Peyer's patch (tissue), 4 donors: Measurements from ENCODE around the gene COL13A1. TPM values are rescaled to one million over a fixed set of nuclear protein-coding genes. Genes with fewer than 3 reads are reported as not detected.

Experiments used
- DNase-seq, 3 donors: peaks; one replicate each; pipeline ENCODE4 v3.0.0-alpha.2; 2017 to 2019
- H3K27ac ChIP-seq, 4 donors: fragments of 200-600 bp; sonication (generic); one replicate each; pipeline ENCODE4 v1.5.1; 2016 to 2019
- H3K27me3 ChIP-seq, 2 donors: fragments of 200-600 bp; sonication (generic); one replicate each; pipeline ENCODE4 v1.5.1; 2019
- H3K36me3 ChIP-seq, 3 donors: fragments of 200-600 bp; sonication (generic); one replicate each; pipeline ENCODE4 v1.5.1; 2016 to 2019
- H3K4me1 ChIP-seq, 4 donors: fragments of 200-600 bp; sonication (generic); one replicate each; pipeline ENCODE4 v1.5.1; 2016 to 2019
- H3K4me3 ChIP-seq, 4 donors: fragments of 200-600 bp; sonication (generic); 1 replicate in 3 of 4; 2 replicates in 1 of 4; pipeline ENCODE4 v1.5.1; 2016 to 2019; ENCODE audit warnings: mild to moderate bottlenecking in 1 of 4
- H3K9me3 ChIP-seq, 4 donors: fragments of 200-600 bp; sonication (generic); one replicate each; pipeline ENCODE4 v1.5.1; 2016 to 2019; ENCODE audit warnings: mild to moderate bottlenecking in 1 of 4
- POLR2A ChIP-seq, 2 donors: fragments of 450-650 bp; IDR thresholded peaks; one replicate each; pipeline ENCODE4 v1.5.1; 2017; ENCODE audit warnings: antibody characterized with exemption in 2 of 2, mild to moderate bottlenecking in 2 of 2, moderate library complexity in 2 of 2
- total RNA-seq, 4 donors: library from RNA; depleted of rRNA; stranded (reverse); fragments of >200 nt; gene quantifications; one replicate each; pipeline ENCODE4 v1.1.0, GENCODE V29; 2016
- TF ChIP-seq, protein P1 (sequence below), 6 experiments: fragments of 450-650 bp in 4 of 6; fragments of 200-600 bp in 2 of 6; sonication (generic) in 1 of 6; IDR thresholded peaks; one replicate each; pipeline ENCODE4 v1.5.1; 2017 to 2019; ENCODE audit warnings: antibody characterized with exemption in 6 of 6, mild to moderate bottlenecking in 3 of 6, moderate library complexity in 1 of 6

Gene COL13A1
- total RNA-seq, 4 donors from 2014 or later: 0.94 to 6.6 (median 3.9) TPM; not detected in 1

DNA sequence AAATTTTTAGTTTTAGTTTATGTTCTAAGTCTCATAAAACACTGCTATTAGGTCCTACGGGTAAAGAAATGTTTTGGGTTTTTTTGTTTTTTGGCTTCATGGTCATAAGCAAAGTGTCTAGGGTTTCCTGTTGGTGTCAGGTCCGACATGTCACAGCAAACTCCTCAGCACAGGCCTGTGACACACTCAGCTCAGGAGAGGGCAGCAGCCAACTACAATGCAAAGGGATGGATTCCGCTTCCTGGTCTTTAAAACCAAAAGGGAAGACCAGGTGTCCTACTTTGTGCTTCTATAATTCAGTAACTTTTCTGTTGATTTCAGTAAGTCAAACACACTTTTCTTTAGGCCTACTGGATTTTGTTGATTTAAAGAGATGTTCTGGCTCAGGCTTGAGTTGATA lies 167.1 kb downstream of the COL13A1 start:
- Histone ChIP-seq H3K27me3 (no peaks in the 10 kb centered on the region), H3K9me3 (no peaks in the 10 kb centered on the region), H3K27ac (no peak overlapping the region), H3K4me1 (no peaks in the 10 kb centered on the region), H3K36me3 (no peaks in the 10 kb centered on the region), H3K4me3 (no peak overlapping the region)
- TF ChIP-seq, protein P1, sequence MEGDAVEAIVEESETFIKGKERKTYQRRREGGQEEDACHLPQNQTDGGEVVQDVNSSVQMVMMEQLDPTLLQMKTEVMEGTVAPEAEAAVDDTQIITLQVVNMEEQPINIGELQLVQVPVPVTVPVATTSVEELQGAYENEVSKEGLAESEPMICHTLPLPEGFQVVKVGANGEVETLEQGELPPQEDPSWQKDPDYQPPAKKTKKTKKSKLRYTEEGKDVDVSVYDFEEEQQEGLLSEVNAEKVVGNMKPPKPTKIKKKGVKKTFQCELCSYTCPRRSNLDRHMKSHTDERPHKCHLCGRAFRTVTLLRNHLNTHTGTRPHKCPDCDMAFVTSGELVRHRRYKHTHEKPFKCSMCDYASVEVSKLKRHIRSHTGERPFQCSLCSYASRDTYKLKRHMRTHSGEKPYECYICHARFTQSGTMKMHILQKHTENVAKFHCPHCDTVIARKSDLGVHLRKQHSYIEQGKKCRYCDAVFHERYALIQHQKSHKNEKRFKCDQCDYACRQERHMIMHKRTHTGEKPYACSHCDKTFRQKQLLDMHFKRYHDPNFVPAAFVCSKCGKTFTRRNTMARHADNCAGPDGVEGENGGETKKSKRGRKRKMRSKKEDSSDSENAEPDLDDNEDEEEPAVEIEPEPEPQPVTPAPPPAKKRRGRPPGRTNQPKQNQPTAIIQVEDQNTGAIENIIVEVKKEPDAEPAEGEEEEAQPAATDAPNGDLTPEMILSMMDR (IDR thresholded peaks at IDR 0.05): peak in 2 of 6 experiments; percentile 5 to 6
- no peak for TF ChIP-seq POLR2A (IDR thresholded peaks at IDR 0.05)
- DNase-seq: no peak

DNA sequence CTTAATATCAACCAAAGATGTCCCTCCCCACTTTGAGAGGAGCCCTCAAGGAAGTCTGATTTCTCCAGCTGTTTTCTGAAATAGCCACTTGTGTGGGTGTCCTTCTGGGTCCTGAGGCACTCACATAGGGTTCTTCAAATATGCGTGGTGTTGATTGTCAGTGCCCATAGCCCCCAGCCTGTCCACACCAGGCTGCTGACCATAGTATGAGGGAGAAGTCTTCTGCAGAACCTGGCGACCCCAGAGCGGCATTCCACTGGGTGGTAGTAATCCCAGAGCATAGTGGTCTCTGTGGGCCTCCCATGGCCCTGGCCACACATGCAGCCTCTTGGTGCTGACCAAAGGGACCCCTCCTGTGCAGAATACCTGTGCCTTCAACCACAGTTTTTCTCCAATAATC lies 168.3 kb downstream of the COL13A1 start:
- H3K9me3 ChIP-seq: no peaks in the 10 kb centered on the region
- H3K4me3 ChIP-seq: no peak overlapping the region
- DNase-seq: no peak
- H3K27me3 ChIP-seq: no peaks in the 10 kb centered on the region
- TF ChIP-seq, protein P1 (IDR thresholded peaks at IDR 0.05): no peak
- TF ChIP-seq POLR2A (IDR thresholded peaks at IDR 0.05): no peak
- no peaks in the 10 kb centered on the region for H3K4me1 ChIP-seq
- H3K36me3 ChIP-seq: no peaks in the 10 kb centered on the region
- H3K27ac ChIP-seq: no peak overlapping the region

DNA sequence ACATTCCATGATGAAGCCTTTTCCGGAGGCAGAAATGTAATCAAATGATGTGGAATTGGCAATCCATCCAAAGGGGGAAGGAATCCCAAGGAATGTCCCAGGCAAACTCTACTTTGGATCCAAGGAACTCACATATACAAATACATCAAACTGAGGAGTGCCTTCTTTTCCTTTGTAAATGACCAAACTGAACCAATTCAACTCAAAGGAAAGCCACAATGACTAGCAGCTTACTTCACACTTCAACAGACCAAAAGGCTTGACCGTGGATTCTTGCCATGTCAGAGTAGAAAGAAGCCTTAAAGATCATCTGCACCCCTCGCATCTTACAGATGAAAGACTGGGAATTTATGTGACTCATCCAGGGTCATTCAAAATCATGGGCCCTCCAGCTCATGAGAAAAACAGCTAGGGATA lies 171.3 kb downstream of the COL13A1 start:
- Histone ChIP-seq H3K36me3 (no peaks in the 10 kb centered on the region), H3K27me3 (no peaks in the 10 kb centered on the region), H3K27ac (no peak overlapping the region), H3K4me3 (no peak overlapping the region), H3K9me3 (no peaks in the 10 kb centered on the region), H3K4me1 (no peaks in the 10 kb centered on the region)
- TF ChIP-seq, protein P1 (IDR thresholded peaks at IDR 0.05): no peak
- TF ChIP-seq POLR2A (IDR thresholded peaks at IDR 0.05): no peak
- no peak for DNase-seq

DNA sequence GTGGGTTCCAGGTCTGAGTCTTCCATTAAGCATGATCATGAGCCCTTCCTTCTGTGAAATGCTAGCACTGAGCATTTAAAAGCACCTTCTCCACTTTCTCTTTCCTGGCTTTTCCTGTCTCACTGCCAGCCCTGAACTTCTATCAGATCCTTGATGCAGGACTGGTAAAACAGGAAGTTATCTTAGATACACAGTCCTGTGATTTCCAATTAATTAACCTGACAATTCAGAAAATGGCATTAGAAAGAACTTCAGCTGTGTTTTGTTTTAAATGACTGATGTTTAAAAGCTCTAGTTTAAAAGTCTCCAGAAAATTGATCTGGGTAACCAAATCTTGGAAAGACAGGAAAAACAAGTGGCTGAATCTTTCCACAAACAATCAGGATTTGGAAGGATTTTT lies 172.0 kb downstream of the COL13A1 start:
- Histone ChIP-seq H3K4me1 (no peaks in the 10 kb centered on the region), H3K36me3 (no peaks in the 10 kb centered on the region), H3K4me3 (no peak overlapping the region), H3K27me3 (no peaks in the 10 kb centered on the region), H3K27ac (no peak overlapping the region), H3K9me3 (no peaks in the 10 kb centered on the region)
- no peak for DNase-seq
- TF ChIP-seq POLR2A (IDR thresholded peaks at IDR 0.05): no peak
- TF ChIP-seq, protein P1 (IDR thresholded peaks at IDR 0.05): no peak

DNA sequence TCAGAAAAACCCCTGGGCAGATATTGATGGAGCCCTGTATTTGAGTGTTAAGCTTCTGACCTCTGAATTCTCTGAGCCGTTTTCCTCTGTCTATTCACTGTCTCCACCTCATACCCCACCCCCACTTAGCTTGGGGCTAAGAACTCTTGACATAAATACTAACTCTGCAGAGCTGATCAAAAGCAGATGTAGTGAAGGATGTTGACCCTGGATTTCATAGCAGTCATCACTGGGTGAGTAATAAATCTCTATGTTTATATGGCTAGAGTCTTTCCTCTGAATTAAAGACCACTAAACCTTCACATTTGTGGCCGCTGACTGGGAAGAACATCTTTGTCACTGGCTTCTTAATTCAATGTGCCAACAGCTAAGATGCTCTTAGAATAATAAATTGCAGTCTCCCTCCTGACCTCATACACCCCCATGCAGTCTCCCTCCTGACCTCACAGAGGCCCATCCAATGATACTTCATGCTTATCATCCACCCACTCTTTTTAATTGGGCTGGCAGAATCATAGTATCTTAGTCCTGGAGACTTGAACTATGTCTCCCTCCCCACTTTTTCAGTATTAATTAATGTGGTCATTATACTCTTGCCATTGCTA lies 172.9 kb downstream of the COL13A1 start:
- H3K9me3 ChIP-seq: no peaks in the 10 kb centered on the region
- no peaks in the 10 kb centered on the region for H3K27me3 ChIP-seq
- H3K4me3 ChIP-seq: no peak overlapping the region
- no peak for DNase-seq
- TF ChIP-seq POLR2A (IDR thresholded peaks at IDR 0.05): no peak
- TF ChIP-seq, protein P1 (IDR thresholded peaks at IDR 0.05): no peak
- H3K27ac ChIP-seq: no peak overlapping the region
- H3K36me3 ChIP-seq: no peaks in the 10 kb centered on the region
- H3K4me1 ChIP-seq: no peaks in the 10 kb centered on the region
